ENCODE results near the gene KRT14.
"Not testable (repeated sequence)": the region's sequence is repeated elsewhere in the genome, so short reads cannot be mapped to it uniquely, and the experiment has no call there.

Gene KRT14

DNA sequence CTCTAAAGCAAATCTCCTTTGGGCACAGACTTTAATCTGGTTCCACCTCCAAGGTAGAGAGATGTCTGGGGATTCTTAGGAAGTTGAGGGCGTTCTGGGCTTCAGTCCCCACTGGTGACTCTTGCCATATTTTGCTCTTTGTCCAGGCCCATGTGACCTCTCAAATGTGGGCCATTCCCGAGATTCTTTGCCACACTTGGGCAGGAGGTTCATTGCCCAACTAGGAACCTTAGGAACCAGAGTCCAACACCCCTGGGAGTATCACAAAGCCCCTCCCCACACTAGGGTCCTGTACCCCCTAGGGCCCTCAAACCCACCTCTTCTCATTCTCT lies 6.5 kb downstream of the KRT14 start:
- no peak for DNase-seq (ENCODE audit: extremely low read depth in 1 of 2, low read depth in 1 of 2)

DNA sequence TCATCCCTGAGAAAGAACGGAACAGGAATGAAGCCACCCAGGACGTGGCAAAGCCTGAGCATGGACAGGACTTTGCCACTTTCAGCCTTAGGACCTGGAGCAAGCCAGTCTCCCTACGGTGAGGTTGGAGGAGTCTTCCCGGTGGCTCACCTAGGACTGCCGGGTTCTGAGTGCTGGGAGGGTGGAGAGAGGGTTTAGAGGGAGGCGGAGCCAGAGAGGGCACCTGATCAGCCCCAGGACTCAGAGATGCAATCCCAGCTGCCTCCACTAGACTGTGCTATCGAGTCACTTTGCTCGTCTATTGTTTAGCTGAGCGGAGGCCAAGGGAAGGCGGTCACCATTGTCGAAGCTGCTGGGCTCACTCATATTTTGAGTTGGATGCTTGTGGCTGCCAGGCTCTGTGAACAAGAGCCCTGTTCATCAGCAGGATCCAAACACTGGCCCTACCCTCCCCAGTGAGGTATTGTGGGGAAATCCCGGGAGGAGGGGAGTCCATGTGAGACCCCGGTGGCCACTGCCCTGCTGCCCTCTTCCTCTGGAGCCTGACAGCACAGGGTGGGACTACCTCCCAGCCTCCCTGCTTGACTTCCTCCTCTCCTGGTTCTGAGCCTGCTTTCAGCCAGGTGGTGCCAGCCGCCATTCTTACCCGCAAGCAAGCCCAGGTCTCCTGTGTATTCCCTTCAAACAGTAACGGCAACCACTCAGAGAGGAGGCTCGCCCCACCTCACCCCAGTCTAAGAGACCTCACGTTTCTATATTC lies 7.0 kb downstream of the KRT14 start:
- DNase-seq (ENCODE audit: extremely low read depth in 1 of 2, low read depth in 1 of 2) = peak; percentile 4 to 18

DNA sequence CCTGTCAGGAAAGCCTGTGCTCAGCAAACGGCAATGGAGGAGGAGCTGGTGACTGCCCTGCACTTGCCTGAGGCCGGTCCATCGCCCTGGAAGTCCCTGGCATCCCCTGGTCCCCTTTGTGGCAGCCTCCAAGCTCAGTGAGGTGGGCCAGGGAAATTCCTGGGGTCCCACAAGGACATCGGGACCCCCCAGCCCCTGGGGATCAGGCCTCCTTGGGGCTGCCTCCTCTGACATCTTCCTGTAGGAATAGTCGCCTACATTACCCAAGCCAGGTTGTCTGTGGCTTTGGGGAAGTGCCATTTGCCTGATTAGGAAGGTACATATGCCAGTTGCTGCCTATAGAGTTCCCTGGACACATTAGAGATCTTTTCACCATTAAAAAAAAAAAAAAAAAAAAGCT lies 7.7 kb downstream of the KRT14 start:
- DNase-seq (ENCODE audit: extremely low read depth in 1 of 2, low read depth in 1 of 2) = no peak

DNA sequence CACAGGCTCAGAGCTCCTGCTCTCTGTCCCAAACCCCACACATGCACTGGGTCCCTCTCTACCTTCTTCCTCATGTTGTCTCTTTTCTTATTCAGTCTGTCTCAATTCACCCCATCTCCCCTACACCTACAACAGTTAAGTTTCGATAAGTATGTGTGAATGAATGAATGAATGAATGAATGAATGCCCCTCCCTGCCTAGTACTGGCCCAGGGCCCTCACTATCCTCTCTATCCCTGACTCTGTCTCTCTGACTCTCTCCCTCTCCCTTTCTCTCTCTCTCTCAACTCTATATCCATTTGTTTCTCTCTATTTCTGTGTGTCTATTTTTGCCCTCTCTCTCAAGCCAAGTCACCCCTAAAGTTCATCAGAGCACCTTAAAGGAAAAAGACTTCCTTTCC lies 8.2 kb downstream of the KRT14 start:
- DNase-seq (ENCODE audit: extremely low read depth in 1 of 2, low read depth in 1 of 2) = no peak

DNA sequence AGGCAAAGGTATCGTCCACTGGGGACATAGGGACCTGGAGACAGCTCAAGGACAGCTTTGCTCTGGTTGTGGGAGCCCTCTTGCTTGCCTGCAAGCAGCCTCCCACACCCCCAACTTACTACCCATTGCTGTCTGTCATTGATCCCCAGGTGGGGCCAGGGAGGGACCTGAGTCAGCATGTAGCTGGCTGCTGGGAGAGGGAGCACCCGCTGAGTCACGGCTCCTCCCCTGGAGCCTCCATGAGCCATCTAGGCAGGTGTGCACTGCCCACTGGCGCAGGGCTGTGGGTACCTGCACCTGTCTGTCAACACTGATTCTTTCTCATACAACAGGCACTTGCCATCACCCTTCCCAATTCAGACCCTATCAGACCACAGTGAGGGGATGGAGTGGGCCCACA lies 10.0 kb downstream of the KRT14 start:
- DNase-seq (ENCODE audit: extremely low read depth in 1 of 2, low read depth in 1 of 2) = not testable (repeated sequence)

DNA sequence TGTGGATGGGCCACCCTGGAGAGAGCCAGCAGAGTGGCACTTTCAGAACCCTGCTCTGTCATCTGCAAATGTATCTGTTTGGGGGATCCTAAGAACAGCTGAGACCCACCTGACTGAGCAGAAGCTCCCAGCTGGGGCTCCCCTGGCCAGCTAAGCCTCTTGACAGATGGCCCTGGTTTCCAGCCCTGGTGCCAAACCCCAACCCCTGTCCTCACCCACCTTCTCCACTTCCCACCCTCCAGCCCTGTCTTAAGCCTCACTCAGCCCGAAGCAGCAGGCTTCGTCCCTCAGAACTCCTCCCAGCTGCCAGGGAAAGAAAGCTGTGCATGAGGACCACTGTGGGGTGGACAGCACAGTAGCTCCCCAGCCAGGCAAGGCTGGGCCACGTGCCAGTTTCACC lies 11.4 kb downstream of the KRT14 start:
- DNase-seq (ENCODE audit: extremely low read depth in 1 of 2, low read depth in 1 of 2) = no peak

DNA sequence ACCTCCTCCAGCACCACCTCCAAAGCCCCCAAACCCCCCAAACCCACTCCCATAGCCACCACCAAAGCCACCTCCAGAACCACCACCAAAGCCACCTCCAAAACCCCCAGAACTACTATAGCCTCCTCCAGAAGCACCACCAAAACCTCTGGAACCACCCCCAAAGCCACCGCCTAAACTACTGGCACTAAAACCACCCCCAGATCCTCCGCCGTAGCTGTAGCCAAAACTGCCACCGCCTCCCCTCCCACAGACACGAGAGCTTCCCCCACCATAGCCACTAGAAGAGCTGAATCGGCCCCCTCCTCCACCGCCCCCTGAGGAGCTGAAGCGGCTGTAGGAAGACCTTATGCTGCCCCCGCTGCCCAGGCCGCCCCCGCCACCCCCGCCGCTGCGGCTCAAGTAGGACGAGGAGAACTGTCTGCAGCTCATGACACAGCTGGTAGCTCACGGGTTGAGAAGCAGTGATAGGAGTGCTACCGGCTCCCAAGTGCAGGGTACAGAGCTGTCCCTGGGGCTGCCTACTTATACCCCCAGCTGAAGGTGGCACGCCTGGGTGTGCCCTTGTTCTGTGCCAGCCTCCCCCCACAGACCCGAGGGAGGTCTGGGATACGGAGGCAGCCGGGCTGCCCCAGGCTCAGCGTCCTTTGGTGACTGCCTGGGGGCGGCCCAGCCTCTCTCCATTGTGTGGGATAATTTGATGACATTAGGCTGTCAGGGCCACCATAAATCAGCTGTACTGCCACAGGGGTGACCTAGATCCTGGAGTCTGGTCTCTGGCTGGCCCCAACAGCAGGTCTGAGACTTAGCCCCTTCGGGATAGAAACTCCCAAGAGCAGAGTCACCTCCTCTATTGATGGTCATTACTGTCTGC lies 14.9 kb downstream of the KRT14 start, which contains the start of gene KRT9:
Gene KRT9, minus strand, starts transcription at position 499 of the 874 bp plus-strand sequence. Its CDS starts 67 bp downstream, at position 432.
- DNase-seq (ENCODE audit: extremely low read depth in 1 of 2, low read depth in 1 of 2) = no peak

DNA sequence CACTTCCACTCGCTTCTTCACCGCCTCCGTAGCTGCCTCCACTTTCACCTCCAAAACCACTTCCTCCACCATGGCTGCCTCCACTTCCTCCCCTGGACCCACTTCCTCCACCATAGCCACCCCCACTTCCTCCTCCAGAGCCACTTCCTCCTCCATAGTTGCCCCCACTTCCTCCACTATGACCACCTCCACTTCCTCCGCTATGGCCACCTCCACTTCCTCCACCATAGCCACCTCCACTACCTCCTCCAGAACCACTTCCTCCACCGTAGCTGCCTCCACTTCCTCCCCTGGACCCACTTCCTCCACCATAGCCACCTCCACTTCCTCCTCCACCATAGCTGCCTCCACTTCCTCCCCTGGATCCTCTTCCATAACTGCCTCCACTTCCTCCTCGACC lies 19.4 kb downstream of the KRT14 start:
- DNase-seq (ENCODE audit: extremely low read depth in 1 of 2, low read depth in 1 of 2) = no peak

DNA sequence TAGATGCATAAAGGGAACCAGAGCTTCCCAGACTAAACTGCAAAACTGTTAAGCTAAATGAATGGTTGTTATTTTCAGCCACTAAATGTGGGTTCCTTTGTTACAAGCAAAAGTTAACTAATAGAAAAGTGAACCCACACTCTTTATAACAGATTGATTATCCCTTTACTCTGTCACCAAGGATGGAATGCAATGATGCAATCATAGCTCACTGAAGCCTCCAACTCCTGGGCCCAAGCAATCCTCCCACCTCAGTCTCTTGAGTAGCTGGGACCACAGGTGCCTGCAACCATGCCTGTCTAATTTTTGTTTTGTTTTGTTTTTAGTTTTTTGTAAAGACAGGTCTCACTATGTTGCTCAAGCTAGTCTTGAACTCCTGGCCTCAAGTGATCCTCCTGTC lies 21.4 kb downstream of the KRT14 start:
- no peak for DNase-seq (ENCODE audit: extremely low read depth in 1 of 2, low read depth in 1 of 2)

DNA sequence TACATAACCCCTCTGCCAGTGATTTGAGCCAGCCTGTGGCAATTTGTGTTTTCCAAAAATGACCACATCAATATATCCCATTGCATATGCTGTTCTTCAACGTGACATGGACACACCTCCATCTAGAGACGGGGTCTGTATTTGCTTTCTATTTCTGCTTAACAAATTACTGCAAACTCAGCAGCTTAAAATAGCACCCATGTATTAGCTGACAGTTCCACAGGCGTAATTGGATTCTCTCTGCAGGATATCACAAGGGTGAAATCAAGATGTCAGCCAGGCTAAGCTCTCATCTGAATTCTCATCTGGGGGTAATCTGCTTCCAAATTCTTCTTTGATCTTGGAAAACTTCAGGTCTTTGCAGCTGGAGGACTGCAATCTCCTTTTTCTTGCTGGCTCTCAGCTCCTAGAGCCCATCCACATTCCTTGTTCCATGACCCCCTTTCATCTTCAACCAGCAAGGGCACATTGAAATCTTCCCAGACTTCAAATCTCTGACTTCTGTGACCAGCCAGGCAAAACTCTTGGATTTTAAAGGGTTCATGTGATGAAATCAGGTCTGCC lies 23.0 kb downstream of the KRT14 start:
- no peak for DNase-seq (ENCODE audit: extremely low read depth in 1 of 2, low read depth in 1 of 2)

DNA sequence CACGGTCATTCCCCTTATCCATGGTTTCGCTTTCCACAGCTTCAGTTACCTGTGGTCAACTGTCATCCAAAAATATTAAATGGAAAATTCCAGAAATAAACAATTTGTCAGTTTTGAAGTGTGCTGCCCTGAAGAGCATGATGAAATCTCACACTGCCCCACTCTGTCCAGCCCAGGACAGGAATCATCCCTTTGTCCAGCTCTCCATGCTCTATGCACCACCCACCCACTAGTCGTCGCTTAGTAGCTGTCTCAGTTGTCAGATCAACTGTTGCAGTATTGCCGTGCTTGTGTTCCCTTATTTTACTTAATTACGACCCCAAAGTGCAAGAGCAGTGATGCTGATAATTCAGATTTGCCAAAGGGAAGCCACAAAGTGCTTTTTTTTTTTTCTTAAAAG lies 25.1 kb downstream of the KRT14 start:
- DNase-seq (ENCODE audit: extremely low read depth in 1 of 2, low read depth in 1 of 2) = no peak

DNA sequence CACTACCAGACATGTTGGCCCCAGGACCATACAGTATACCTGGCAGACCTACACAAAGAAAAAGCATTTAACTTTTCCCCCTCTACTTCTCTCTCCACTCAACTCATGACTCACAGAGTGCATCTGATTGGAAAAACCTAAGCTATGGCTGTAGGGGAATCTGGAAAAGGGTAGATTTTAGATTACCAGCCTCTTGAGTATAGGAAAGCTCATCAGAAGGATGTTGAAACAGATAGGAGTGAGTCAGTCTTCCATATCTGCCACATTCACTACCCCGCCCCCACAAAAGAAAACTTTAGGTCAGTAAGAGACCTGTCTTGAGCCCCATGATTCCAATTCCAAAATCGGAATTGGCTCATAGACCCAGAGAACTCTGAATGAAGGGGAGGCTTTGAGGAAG lies 27.1 kb downstream of the KRT14 start:
- DNase-seq (ENCODE audit: extremely low read depth in 1 of 2, low read depth in 1 of 2) = no peak

DNA sequence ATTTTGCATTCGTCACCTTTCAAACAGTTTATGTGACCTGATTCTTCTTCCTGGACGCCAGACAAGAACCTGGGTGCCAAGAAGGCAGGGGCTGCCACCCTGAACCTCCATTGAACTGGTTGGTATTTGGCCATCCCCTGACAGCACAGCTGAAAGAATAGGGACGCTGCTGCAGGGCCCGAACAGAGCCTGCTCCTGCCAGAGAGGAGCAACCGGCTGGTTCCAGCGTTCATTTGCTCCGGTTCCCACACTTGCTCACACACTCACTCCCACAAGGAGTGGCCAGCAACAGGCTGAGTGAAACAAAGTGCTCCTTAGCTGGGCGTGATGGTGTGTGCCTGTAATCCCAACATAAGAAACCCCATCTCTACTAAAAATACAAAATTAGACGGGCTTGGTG lies 29.8 kb downstream of the KRT14 start:
- no peak for DNase-seq (ENCODE audit: extremely low read depth in 1 of 2, low read depth in 1 of 2)

DNA sequence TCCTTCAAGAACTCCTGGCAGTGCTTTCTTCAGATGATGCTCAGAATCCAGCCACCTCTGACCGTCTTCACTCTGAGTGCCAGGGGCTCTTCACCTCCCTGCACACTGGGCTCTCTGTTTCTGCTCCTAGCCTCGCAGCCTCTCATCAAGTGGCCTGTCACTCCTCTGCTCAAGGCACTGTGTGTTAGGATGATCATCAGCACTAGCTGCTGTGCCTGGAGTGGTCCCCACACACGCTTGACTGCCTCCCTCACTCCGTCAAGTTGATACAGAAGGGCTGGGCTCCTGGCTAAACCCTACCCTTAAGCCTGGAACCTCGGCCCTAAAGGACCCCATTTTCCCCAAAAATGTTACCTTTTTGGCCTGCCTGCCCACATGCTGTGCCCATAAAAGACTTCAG lies 30.4 kb downstream of the KRT14 start:
- DNase-seq (ENCODE audit: extremely low read depth in 1 of 2, low read depth in 1 of 2) = no peak

DNA sequence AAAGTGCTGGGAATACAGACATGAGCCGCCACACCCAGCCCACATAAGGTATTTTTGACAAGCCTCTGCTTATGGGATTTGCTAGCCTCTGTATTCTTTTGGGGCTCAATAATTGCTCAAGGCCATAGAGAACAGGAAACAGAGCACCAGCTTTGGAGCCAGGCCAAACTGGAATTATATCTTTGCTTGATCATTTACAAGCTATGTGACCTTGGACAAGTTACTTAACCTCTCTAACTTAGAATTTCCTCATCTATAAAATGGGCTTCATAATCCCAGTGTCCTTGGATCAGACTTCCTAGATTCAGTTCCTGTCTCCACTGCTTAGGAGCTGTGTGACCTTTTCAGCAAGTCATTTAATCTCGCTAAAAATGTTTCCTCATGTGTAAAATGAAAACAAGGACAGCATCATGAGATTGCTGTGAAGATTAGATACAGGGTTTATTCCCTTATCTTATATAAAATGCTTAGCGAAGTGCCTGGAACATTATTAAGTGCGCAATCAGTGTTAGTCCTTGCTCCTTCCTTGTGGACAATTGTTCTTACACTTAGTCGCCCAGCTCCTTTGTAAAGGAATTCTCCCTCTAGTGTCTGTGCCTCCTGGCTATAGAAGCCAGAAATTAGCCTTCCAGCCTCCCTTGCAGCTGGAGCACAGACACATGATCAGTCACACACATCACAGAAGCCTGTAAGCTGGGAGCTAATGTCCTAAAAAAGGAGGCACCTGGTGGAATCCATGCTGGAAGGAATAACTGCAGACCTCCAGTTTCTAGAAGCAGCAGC lies 31.4 kb downstream of the KRT14 start:
- DNase-seq (ENCODE audit: extremely low read depth in 1 of 2, low read depth in 1 of 2) = no peak

DNA sequence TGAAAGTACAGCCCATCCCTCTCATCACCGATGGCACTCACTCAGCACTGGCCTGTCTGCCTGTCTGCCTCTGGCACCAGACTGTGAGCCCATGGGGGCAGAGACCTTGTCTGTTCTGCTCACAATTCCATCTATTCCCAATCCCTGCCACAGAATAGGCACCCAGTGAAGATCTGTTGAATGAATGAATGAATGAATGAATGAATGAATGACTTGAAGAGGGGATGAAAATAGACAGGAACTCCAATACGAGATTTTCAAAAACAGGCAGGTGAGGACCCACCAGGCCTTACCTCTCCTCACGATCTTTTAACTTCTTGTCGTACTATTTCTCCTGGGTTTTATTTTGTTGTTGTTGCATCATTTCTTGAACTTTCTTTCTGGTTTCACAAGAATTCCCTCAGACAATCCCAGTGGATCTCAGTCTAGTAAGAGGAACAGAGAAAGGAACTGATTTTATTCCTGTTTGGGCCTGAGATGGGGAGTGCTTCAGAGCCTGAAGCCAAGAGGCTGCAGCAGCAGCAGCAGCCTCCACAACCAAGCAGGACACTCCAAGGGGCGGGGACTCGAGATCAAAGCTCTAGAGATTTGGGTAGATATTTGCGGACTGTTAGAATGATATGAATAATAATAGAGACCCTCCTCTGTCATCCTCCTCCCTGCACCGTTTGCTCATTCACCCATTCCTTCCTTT lies 32.6 kb downstream of the KRT14 start:
- DNase-seq (ENCODE audit: extremely low read depth in 1 of 2, low read depth in 1 of 2) = no peak

DNA sequence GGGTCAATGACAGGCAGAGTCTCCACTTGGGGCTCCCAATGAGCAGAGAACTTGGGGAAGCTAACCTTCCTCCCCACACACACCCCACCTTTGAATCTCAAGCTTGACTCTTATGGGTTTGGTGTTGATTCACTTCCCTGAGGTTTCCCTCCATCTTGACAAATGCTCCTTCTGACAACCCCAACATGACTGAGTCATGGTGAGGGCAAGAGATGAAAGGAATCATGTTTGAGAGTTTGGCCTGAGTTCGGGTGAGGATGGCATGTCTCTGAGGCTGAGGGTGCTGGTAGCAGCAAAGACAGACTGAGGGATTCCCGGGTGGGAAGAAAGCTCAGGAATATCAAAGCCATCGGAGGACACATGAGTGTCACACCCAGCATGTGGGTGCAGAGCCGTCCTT lies 33.5 kb downstream of the KRT14 start:
- no peak for DNase-seq (ENCODE audit: extremely low read depth in 1 of 2, low read depth in 1 of 2)

DNA sequence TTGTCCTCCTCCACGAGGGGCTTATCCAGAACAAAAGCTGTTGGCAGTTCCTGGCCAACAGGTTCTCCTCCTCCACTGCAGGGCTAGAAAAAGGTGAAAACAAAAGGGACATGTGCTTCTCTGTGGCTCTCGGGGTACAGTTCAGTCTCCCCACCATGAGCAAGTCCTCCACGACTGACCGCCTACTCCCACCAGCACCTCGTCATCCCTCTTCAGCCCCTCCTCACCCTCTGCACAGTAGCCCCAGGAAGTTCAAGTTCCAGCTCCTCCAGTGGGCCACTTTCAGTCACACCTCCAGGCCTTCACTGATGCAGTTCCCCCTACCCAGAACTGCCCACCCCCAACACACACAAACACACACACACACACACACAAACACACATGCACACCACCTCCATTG lies 34.2 kb downstream of the KRT14 start:
- DNase-seq (ENCODE audit: extremely low read depth in 1 of 2, low read depth in 1 of 2) = no peak

DNA sequence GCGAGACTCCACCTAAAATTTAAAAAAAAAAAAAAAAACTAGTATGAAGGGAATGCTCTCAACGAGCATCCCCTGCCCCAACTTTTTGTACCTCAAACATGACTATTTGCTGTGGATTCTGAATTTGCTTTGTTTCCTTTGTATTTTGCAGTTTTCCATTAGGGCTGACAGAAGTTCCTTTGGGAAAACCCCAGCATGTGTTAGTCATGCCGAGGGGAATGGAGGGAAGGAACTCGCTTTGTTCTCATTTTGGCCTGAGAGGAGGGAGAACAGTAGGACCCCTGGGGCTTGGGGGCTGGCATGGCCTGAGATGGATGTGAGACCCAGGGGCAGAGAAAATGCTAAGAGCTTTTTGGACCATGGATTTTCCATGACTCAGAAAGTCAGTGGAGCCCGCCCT lies 35.3 kb downstream of the KRT14 start:
- no peak for DNase-seq (ENCODE audit: extremely low read depth in 1 of 2, low read depth in 1 of 2)

DNA sequence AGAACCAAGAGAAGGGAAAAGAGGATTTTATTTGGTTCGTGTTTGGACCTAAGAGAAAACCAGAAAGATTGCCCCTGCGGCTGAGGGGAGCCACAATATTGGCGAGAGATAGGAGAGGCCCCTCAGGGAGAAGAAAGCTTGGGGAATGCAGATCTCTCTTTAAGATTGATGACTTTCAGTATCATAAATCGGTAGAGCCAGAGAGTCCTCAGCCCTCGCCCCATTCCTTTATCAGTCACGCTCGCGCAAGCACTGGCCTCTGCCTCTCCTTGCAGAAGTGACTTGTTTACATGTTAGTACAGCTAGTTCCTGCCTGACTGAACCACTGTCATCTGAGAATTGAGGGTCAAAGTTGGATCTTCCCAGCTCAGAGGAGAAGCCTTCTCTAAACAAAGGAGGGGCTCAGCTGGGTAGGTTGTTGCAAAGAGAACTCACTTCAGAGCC lies 37.1 kb downstream of the KRT14 start:
- no peak for DNase-seq (ENCODE audit: extremely low read depth in 1 of 2, low read depth in 1 of 2)
